Measurements from ENCODE around the gene PHF5A.

Gene PHF5A

DNA sequence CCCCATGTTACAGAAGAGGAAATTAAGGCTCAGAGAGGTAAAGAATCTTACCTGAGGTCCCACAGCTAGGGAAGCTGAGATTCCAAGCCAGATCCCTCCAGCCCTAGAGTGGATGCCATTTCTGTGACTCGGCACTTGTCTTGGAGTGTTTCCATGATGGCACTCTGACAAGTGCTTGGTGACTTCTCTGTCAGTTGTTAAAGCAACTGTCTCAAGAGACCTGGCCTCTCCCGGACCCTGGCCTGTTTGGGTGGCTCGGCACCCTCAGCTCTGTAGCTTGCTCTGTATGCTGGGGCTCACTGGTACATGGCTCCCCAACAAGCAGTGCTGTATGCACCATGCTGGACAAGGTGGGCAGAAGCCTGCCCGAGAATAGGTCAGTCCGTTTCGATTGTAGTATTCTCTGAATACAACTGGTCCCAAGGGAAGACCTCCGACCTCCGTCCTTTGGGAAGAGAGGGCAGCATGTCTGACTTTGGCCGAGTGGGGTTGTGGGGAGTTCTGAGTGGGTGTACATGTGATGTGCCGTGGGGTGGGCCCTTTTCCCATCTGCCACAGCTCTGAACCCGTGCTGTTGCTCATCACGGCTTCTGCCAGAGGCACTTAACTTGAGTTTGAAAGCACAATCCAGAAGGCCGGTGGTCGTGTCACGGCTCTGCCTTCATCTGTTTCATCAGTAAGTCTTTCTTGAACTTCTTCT lies 12.8 kb upstream of the PHF5A start:
- no peak for TF ChIP-seq CTCF (IDR thresholded peaks at IDR 0.05; ENCODE audit: extremely low read depth, insufficient read depth, missing control alignments)
- in situ Hi-C loops (cut with MboI; ENCODE audit: low pct_unique_long_range_greater_than_20kb, low sequenced_read_pairs, unreplicated experiment): no loop called here
- no peak for DNase-seq (ENCODE audit: low spot score)

DNA sequence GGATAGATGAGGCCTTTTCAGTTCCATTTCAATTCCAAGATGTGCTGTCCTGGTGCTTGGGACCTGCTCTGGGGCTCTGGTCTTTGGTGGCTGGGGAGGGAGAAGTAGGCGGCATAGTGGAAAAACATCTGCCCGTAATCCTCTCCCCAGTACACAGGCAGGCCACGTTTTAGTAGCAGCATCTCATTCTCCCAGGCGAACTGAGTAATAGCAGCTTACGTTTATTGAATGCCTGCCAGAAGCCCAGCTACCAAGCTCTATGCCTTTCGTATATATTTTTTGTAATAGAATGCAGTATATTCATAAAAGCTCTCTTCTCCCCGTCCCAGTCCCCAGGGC lies 11.9 kb upstream of the PHF5A start:
- no peak for TF ChIP-seq CTCF (IDR thresholded peaks at IDR 0.05; ENCODE audit: extremely low read depth, insufficient read depth, missing control alignments)
- in situ Hi-C loops (cut with MboI; ENCODE audit: low pct_unique_long_range_greater_than_20kb, low sequenced_read_pairs, unreplicated experiment): no loop called here
- no peak for DNase-seq (ENCODE audit: low spot score)

DNA sequence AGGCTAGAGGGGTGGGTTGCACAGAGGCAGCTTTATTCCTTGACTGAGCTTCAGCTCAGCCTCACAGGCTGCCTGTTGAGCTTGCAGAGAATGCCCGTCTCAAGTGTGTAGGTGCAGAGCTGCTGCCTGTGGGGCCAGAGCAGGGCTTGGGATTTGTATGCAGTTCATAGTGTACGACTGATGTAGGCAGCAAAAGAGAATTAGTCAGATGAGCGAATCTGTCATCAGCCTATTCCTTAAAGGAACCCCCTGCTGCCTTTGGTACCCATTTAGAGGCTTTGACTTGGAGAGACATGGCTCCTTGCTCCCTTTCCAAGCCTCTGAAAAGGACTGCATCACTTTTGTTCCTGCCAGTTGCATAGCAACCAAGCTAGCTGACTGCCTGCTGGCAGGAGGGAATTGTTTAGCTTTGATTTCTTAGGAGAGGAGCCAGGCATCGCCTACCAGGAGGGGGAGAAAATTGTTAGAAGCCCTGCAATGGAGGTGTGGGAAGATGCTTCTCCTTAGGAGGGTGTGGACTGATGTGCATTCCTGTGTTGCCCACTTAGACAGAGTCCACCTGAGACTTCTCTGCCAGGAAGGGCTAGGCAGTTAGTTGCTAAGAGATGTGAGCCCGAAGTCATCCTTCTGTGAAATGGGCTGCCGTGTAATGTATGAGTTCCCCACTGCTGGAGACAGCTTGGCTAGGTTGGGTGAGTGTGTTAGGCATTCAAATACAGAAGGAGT lies 11.3 kb upstream of the PHF5A start:
- DNase-seq (ENCODE audit: low spot score): no peak
- no peak for TF ChIP-seq CTCF (IDR thresholded peaks at IDR 0.05; ENCODE audit: extremely low read depth, insufficient read depth, missing control alignments)

DNA sequence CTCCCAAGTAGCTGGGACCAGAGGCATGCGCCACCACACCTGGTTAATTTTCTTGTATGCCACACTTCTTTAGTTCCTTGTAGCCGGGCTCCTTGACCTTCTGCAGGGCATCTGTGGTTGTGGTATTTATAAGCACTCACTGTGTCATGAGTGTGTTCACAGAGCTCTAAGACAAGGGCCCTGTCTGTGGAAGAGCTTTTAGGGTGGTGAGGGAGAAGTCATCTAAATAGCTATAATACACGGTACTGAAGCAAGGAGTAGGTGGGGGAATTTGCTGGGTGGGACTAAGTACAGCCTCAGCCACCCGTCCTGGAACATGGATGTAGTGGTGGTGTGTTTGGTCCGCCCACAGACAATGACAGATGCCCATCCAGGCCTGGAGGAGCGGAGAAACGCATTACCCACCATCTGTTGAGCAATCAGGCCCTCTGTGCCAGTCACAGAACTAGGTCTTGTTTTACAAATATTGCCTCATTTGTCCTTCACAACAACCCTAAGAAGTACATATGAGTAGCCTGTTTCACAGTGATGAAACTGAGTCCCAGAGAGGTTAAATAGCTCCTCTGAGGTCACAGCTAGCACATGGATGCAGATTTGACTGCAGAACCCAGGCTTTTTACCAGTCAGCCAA lies 10.5 kb upstream of the PHF5A start:
- DNase-seq (ENCODE audit: low spot score): peak; percentile 29
- in situ Hi-C loops (cut with MboI; ENCODE audit: low pct_unique_long_range_greater_than_20kb, low sequenced_read_pairs, unreplicated experiment): no loop called here
- no peak for TF ChIP-seq CTCF (IDR thresholded peaks at IDR 0.05; ENCODE audit: extremely low read depth, insufficient read depth, missing control alignments)

More for the DNA sequence above, 11.3 kb upstream of the PHF5A start:
- in situ Hi-C loops (cut with MboI; ENCODE audit: low pct_unique_long_range_greater_than_20kb, low sequenced_read_pairs, unreplicated experiment): no loop called here

DNA sequence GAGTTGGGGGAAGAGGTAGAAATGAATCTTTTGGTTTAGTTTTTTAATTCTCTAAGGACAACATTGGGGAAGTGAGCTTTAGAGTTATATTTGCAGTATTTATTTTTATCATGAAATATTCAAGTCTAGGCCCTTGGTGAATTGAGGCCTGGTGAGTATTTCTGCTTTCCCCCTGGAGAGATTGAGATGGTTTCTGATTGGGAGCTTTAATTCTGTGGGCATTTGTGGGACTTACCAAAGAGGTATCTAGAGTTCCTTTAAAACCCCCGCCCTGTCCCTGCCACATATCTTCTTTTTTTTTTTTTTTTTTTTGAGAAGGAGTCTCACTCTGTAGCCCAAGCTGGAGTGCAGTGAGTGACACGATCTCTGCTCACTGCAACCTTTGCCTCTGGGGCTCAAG lies 10.0 kb upstream of the PHF5A start:
- in situ Hi-C loops (cut with MboI; ENCODE audit: low pct_unique_long_range_greater_than_20kb, low sequenced_read_pairs, unreplicated experiment): no loop called here
- TF ChIP-seq CTCF (IDR thresholded peaks at IDR 0.05; ENCODE audit: extremely low read depth, insufficient read depth, missing control alignments): no peak

DNA sequence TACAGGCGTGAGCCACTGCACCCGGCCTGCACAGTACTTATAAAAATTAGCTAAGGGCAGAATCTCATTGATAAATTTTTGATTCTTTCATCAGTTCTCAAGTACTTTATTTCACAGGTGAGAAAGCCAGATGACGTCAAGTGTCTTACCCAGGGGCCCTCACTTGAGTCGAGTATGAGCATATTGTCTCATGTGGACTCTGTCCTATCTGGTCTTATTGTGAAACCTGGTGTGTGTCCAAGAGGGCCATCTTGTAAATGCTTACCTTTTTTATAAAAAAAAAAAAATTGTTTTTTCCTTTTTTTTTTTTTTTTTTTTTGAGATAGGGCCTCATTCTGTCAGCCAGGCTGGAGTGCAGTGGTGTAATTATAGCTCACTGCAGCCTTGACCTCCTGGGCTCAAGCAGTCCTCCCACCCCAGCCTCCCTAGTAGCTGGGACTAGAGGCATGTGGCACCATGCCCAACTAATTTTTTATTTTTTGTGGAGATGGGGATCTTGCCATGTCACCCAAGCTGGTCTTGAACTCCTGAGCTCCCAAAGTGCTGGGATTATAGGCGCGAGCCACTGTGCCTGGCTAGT lies 6.5 kb upstream of the PHF5A start:
- TF ChIP-seq CTCF (IDR thresholded peaks at IDR 0.05; ENCODE audit: extremely low read depth, insufficient read depth, missing control alignments): no peak
- DNase-seq (ENCODE audit: low spot score): no peak
- in situ Hi-C loops (cut with MboI; ENCODE audit: low pct_unique_long_range_greater_than_20kb, low sequenced_read_pairs, unreplicated experiment): no loop called here

More for the DNA sequence above, 10.0 kb upstream of the PHF5A start:
- no peak for DNase-seq (ENCODE audit: low spot score)
